ENCODE measurements around the gene AGPAT4. TPM values are rescaled to one million over a fixed set of nuclear protein-coding genes. Genes with fewer than 3 reads are reported as not detected.

The AGPAT4 gene
- total RNA-seq, 1 donor from 2014 or later: 73.2 TPM

DNA sequence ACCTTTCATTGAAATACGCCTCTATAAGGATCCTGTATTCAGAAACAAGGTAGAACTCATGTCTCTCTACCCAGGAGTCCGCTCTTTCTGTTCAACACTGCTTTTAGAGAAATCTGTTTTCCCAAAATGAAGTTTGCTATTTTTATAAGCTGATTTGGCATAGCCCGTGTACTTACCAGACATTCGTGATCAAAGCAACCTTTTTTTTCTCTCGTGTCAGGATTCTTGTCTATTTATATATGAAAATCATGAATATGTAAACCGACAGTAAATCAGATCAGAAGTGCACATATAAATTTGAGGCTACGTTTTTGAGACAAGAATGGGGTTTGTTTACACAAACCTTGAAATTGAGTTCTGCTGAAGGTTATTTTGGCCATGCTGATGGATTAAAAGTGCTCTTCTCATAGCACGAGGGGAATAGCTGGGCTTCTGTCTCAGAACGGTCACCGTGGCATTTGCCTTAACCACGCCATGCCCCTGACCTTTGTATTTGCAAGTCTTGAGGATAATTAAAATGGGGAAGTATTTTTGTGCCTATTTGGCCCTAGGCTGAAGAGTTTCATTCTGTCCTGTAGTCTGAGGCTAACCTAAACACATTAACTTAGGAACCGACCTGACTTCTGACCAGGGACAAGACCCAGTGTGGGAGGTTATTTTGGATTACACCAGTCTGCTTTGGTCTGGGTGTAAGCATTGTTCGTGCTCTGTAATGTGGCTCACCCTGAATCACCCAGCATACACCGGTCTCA lies 163.7 kb downstream of the AGPAT4 start:
- DNase-seq: no peak

DNA sequence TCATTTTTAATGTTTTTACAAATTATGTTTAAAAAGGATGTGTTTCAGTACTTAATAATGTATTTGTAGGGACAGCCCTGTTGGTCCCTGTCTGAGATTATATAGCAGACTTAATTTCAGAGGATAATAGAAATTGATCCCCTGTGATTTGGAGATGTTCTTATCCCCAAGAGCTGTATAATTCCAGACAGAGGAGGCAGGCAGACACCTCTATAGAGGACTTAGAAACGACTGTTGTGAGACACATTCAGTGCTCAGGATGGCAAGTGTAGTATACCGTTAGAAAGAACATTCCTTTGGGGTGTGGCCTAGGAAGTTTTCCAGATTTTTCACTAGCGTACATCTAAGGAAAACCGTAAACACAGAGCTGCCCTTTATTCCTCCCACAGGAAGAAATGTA lies 164.5 kb downstream of the AGPAT4 start:
- no peak for DNase-seq

DNA sequence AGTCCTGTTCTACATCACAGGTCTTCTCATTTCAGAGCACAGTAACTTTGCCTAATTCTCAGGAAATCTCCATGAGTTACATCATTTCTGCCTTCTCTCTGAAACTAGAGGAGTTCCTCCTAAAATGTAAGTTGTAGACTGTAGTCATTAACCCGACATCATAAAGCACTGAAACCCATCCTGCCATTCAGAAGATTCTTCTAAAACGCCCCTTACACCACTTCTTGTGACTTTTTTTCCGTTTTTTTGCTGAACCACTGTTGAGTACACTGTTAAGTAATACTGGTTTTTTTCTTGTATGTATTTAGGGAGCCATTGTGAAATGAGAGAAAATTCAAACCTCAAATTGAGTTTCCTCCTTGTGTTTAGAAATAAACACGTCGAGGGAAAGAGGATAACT lies 164.9 kb downstream of the AGPAT4 start:
- no peak for DNase-seq

DNA sequence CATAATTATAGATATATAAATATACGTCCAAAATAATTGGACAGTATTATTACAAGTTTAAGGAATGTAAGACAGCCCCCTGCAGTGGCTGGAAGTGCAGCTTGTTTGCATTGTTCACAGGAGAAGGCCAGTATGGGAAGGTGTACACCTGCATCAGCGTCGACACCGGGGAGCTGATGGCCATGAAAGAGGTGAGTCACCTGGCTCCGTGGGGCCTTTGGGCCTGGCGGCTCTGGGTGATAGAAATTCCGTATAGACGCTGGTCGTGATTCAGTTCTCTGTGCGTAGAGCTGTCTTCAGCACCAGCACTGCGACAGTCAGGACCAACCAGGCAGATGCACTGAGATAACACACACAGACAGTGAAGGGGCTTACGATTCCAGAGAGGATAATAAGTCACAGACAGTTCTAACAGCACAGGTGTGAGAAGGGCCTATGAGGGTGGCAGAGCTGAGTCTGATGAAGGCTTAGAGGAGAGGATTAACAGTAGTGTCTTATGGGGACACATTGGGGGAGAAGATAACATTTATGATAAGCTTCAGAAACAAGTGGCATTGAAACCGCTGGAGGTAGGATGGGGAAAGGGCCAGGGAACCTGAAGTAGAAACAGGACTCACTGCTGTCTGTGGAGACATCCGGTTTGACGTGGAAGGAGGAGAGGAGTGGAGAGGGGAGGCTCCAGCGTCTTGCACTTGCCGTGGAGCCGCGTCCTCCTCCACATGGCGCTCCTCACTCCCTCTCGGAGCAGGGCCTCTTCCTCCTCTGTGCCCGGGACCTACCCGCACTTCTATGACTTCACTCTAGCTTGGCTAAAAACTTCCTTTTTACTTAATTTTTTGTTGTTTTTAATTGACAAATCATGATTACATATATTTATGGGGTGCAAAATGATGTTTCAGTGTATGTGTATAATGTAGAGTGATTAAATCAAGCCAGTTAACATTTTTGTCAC lies 165.8 kb downstream of the AGPAT4 start:
- no peak for DNase-seq

DNA sequence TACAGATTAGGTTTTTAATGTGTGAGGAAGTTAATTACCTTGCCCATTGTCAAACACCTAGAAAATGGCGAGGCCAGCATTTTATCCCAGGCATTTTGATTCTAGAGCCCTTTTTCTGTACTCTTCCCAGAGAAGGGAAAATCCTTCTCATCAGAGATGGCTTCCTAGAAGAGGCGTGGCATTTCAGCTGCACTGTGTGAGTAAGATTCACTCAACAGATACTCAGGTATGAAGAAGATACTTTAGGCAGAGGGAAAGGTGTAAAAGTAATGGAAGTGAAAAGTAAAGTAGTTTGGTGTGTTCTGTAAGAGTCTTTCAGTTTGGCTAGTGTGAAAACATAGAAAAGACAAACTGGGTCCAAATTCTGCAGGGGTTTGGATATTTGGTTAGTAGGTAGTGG lies 168.5 kb downstream of the AGPAT4 start:
- no peak for DNase-seq

DNA sequence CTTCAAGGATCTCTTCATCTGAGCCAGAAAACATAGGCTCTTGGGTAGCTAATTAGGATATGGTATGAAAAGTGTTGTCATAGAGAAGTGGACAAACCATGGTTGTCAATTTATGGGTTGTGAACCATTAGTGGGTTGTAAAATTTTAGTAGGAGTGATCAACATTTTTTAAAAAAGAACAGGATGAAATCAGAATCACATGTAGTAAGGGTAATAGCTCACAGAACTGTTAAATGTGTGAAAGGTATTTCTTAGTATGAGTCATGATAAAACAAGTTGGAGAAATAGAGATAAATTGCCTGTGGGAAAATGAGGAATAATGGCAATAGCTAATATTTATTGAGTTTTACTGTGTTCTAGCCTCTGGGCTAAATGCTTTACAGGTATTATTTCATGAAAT lies 168.9 kb downstream of the AGPAT4 start:
- DNase-seq: no peak

DNA sequence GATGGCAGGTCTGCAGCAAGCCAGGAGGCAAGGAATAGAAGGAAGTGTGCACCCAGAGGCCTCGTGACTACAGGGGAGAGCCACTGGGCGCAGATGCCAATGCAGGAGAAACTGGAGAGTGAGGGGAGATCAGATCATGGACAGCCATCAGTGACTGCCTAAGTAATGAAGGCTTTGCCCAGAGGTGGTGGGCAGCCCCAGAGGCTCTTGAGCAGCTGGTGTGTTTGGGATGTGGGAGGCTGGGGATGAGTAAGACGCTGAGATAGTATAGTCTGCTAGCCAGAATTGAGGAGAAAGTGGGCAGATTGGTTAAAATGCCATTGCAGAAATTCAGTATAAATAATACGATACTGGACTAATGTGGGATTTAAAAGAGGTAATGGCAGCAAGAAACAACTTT lies 170.4 kb downstream of the AGPAT4 start:
- no peak for DNase-seq

DNA sequence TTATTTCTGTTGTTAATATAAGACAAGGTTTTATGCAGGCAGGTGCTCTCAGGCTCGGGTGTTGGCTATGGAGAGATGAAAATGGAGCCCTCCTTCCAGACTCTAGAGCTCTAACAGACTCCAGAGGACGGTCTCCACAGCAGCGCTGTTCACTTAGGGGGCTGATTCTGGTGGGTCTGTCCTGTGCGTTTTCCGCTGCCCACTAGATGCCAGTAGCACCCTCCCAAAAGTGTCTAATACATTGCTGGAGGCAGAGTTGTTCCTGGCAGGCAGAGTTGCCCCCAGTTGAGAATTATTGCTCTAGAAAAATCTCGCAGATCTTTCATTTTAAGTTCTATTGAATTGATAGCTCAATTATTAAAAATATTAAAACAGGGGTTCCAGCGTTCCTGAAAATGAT lies 172.3 kb downstream of the AGPAT4 start:
- DNase-seq: no peak

DNA sequence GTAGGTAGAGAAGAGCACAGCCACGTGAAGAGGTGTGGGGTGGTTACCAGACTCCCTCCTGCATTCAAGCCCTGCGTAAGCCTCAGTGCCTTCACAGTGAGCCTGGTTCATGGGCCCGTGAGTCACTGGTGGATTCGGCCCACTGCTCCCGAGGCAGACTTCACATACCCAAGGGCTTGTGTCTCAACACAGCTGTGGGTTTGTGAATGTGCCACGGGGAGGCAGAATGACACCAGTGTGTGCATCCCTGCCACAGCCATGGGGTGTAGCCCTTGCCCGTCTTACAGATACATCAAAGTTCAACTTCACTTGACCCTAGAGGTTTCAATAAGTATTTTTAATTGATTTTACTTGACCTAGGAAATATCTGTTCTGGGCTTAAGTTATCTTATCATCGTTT lies 173.8 kb downstream of the AGPAT4 start:
- DNase-seq: peak; percentile 39

DNA sequence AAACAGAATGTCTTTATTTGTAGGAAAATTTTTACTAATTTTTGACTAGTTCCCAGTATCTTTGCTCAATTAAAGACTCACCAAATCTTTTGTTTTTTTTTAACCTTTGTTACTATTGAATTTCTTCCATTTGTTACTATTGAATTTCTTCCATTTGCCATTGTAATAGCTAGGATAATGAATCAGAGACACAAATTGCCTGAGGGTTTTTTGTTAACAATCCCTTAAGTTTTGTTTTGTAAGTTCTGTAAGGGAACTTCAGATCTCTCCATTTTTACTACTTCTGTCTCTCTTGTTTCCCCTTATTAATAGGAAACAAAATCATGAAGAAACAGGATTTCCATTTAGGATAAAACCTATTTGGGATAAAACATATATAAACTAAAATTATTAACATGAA lies 177.9 kb downstream of the AGPAT4 start:
- no peak for DNase-seq

DNA sequence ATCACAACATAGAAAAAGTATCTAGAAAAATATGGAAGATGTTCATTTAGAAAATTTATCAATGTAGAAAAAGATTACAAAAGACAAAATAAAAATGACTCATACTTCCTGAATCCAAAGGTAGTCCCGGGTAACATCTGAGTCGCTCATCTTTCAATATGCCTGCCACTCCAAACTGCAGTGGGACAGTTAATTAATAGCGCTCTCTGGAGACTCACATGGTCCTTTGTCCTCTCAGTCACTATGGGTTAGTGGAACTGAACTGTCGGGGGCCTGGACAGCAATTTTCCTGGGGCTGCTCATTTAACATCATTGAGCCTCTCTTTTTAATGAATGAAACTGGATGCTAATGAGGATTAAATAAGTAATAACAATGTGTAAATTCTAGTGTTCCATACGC lies 178.9 kb downstream of the AGPAT4 start:
- DNase-seq: no peak

DNA sequence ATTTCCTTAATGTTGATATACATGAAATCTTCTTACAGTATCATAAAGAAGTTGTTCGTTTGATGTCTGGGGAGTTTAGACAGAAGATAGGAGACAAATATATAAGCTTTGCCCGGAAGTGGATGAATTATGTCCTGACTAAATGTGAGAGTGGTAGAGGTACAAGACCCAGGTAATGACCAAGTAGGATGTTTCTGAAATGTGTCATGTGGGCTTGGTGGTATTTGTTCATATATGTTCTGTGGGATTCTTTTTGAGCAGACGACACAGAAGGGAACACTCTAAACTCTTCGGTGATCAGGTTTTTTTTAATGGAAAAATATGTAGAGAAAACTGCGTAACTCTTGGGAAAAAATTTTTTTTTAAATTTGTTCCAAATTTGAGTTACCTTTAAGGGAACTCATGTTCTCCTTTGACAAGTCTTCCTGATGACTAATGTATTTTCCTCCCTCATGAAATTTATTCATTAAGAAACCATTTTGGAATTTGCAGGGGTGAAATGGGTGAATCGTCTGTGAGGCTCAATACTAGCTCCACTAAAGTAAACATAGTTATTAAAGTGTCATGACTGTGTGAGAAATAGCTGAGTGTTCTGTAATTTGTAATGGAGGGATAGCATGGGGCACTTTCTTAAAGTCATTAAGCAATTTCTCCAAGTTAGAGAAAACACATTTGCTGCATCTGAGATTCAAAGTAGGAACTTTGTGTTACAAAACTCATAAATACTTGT lies 181.7 kb downstream of the AGPAT4 start:
- no peak for DNase-seq

DNA sequence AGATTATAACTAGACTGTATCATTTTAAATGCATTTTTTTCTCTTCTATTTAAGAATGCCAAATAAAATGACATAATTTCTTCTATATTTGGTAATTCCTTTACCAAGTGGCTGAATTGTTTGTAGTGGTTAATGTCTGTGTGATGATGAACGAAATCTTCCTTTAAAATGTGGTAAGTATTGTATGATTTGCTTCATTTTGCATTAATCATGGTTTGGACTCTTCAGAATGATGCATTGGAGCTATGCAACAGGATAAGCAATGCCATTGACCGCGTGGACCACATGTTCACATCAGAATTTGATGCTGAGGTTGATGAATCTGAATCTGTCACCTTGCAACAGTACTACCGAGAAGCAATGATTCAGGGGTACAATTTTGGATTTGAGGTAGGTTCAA lies 182.7 kb downstream of the AGPAT4 start:
- no peak for DNase-seq

DNA sequence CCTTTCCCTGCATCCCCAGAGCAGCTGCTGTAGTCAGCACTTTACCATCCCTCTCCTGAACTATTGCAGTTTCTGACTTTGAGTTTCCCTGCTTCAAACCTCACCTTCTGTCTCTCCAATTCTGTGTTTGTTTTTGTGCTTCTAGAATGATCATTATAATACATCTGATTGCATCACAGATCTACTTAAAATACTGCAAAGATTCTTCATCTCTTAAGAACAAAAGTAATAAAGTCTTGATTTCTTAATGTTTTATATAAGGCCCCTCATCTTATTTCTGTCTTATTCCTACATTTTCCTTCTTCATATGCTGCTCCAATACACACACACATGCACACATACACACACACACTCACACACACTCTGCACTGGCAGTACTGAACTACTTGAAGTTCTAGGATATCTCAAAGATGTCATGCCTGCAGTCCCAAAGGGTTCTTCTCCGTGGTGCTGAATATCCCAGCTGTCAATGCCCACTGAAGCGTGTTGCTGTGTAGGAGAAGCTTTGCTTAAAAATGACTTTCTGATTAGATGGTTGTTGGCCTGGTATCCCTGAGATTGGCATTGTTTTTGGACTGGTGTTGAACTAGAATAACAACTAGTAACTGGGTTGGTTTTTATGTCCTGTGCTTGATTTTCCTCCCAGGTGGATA lies 185.1 kb downstream of the AGPAT4 start:
- DNase-seq: no peak

DNA sequence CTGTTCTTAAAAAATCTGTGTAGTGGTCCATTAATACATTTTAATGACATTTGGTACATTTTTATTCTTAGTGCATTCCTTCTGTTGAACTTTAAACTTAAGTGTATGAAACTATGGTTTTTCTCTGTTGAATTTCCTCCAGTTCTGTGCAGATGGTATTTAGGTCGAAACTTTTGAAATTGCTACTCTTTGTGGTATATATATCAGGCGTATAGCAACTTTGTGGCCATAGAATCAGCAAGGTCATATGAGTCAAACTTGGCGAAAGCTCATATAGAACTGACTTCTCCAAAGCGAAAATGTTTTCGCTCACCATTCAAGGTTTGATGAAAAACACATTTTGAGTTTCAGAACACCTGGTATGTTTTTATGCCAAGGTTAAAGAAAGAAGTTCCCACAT lies 188.6 kb downstream of the AGPAT4 start:
- no peak for DNase-seq

DNA sequence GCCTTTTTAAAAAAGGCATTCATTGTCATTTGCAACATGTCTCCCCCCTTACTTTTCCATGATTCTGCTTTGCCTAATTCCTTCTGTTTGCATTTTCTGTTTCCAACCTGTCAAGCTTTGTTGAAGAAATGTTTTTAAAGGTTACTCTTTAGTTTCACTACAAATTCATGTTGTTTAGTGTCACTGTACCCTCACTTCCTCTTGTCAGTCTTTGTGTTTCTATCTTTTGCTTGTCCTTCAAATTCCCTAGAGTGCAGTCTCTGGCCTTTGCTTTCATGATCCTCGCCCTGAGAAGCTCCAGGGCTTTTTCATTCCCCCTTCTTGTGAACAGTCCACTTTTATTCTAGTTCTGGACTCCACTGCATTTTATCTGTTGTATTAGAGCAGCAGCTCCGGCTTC lies 191.6 kb downstream of the AGPAT4 start:
- DNase-seq: no peak

DNA sequence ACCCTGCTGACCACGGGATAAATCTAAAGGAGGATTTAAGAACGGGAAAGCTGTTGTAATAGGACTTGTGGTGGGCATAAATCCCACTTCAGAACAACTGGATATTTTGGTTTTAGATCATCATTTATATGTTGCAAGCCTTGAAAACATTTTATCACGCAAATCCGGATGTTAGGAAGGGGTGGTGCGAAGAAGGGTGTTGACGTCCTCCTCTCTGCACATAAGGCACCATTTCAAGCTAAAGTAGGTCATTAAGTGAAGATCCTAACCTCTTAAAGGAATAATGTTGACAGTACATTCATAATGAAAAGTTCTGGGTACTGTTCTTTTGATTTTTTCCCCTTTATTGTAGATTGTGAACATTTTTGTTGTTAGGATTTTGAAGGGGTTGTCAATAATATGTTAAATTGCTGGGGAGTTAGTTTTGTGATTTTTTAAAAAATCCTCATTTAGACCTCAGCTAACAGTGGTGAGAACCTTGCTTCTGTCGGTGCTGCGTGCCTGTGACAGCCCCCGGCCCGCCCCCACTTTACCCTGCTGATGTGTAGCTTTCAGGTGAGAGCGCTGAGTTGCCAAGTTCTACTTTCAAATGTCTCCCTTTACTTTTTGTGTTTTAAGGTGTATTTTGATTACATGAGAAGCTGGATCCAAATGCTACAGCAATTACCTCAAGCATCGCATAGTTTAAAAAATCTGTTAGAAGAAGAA lies 193.4 kb downstream of the AGPAT4 start:
- DNase-seq: no peak

Measured in occipital lobe (tissue), 2 donors.